Measurements from ENCODE around the gene PANX2. TPM values are rescaled to one million over a fixed set of nuclear protein-coding genes. Genes with fewer than 3 reads are reported as not detected.

The PANX2 gene
- polyA plus RNA-seq, 1 donor = 1.3 TPM

DNA sequence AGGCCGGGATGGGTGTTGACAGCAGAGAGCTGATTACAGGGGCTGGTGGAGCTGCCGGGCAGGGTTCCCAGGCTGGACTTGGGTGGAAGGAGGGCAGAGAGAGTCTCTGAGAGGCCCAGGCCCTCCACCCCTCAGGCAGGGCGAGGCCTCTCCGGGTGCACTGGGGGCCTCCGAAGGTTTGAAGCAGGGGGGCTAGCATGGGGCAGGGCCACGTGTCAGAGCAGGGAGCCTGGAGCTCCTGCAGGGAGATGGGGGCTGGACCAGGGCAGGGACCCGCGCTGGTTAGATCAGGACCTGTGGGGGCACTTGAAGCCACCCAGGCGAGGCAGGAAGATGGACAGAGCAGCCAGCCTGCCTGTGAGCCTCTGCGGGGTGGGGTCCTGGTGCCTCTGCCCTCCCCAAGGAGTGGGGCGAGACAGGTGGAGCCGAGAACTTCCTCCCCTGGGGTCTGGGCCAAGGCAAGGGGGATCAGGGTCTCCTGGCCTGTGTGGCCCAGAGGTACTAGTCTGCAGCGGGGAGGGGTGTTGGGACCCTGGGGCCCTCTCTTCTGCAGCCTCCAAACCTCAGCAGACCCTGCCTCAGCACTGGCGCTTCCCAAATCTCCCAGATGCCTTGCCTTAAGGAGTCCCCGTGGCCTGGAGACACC lies 911 bp downstream of the PANX2 start:
- no peak for DNase-seq

DNA sequence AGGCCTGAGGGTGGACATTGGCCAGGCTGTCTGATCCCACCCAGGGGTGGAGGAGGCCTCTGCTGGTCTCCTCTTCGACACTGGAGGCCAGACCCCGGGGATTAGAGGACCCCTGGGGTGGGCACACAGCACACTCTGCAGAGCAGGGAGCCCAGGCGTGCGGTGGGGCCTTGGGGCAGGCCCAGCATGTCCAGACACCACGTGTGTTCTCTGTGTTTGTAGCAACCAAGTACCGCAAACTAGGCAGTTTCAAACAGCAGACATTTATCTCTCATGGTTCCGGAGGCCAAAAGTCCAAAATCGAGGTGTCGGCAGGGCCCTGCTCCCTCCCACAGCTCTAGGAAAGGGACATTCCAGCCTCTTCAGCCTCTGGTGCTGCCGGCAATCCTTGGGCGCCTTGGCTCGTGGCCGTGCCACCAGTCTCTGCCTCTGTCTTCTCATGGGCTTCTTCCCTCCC lies 1.5 kb downstream of the PANX2 start:
- DNase-seq = no peak

- DNase-seq = no peak
Measured at GRCh38 chr22:50173311-50173982, 2.9 kb downstream of the PANX2 start.

GRCh38 chr22:50173983-50174355 lies 3.4 kb downstream of the PANX2 start:
- DNase-seq = no peak

DNA sequence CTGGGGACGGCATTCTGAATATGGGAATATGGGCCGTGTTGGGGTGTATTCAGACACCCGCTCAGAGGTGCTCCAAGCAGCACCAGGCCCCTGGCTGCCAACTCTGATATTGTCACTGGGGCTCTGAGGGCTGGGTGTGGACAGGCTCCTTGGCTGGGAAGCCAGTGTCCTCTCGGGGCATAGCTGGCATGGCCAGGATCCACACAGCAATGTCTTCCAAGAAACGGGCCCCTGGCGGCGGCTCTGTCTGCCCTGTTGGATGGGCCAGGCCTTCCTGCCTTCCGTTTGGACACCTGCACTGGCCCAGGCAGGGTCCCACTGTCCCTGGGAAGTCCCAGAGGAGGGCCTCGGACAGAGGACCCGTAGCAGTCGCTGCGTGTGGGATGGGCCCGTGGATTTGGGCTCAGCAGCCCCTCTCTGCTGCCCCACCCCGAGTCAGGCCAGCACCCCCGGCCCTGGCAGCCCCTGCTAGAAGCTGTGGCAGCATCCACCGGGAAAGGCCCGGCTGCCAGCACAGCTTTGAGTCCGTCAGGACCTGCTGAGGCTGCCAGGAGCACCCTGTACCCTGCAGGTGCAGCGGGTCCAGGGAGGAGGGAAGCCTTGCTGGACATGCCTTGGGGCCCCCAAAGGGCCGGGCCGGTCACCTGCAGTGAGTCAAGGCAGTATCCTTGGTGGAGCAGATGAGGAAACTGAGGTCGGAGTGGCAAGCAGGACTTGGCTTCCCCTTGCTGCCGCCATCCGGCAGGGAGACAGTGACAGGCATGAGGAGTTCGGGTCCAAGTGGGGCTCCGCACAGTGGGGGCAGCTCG lies 4.1 kb downstream of the PANX2 start:
- DNase-seq = no peak

DNA sequence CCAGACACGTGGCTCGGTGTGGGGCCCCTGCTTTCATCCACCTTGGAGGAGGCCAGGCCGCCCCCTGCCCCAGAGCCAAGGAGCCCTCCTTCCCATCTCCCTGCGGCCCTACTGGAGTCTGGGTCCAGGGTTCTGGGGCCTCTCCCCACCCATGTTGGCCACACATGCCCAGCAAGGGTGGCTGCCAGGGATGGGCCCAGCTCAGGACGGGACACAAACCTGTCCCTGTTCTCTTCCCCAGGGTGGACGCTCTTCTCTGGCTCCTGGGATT lies 4.6 kb downstream of the PANX2 start:
- no peak for DNase-seq

- DNase-seq = no peak
Measured at GRCh38 chr22:50175921-50176849, 5.7 kb downstream of the PANX2 start.

DNA sequence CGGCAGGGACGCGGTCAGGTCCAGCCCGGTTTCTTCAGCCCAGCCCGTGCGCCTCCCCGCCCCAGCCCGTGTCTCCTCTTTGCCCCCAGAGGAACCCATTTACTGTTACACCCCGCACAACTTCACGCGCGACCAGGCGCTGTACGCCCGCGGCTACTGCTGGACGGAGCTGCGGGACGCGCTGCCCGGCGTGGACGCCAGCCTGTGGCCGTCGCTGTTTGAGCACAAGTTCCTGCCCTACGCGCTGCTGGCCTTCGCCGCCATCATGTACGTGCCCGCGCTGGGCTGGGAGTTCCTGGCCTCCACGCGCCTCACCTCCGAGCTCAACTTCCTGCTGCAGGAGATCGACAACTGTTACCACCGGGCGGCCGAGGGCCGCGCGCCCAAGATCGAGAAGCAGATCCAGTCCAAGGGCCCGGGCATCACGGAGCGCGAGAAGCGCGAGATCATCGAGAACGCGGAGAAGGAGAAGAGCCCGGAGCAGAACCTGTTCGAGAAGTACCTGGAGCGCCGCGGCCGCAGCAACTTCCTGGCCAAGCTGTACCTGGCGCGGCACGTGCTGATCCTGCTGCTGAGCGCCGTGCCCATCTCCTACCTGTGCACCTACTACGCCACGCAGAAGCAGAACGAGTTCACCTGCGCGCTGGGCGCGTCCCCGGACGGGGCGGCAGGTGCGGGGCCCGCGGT lies 6.5 kb downstream of the PANX2 start:
- DNase-seq = no peak

- DNase-seq = no peak
Measured at GRCh38 chr22:50177537-50178470, 7.3 kb downstream of the PANX2 start.

GRCh38 chr22:50178471-50178864 lies 7.9 kb downstream of the PANX2 start:
- DNase-seq = no peak

- no peak for DNase-seq
Measured at GRCh38 chr22:50178871-50179869, 8.6 kb downstream of the PANX2 start.

GRCh38 chr22:50179937-50180726 lies 9.6 kb downstream of the PANX2 start:
- DNase-seq = no peak

DNA sequence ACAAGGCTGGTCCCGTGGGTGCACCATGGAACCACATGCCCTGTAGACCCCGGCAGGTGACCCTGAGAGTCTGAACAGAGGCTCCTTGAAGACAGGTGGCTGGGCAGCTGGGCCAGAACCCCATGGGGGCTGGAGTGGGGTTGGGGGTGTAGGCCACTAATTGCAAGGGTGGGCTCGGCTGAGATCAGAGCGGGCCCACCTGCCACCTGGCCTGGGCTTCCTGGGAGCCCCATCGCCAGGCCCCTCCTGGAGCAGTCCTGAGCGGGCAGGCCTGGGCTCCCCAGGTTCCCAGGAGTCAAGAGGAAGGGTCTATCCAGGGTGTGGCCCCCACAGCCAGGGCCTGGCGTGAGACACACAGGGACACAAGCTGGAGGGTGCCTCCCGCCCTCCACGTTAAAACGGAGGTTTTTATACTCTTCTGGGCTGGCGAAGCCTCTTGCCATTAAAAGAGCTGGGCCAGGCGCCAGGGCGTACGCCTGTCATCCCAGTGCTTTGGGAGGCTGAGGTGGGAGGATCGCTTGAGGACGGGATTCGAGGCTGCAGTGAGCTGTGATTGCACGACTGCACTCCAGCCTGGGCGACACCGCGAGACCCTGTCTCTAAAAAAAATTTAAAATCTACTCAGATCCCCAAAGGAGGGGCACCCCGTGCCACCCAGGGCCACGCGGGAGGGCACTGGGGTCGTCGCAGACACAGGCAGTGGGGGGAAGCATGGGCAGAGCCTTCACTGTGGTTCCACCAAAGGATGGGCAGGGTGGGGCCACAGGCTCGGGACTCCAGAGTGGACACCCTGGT lies 10.4 kb downstream of the PANX2 start:
- DNase-seq = no peak

GRCh38 chr22:50182176-50183081 lies 11.9 kb downstream of the PANX2 start:
- DNase-seq = no peak

DNA sequence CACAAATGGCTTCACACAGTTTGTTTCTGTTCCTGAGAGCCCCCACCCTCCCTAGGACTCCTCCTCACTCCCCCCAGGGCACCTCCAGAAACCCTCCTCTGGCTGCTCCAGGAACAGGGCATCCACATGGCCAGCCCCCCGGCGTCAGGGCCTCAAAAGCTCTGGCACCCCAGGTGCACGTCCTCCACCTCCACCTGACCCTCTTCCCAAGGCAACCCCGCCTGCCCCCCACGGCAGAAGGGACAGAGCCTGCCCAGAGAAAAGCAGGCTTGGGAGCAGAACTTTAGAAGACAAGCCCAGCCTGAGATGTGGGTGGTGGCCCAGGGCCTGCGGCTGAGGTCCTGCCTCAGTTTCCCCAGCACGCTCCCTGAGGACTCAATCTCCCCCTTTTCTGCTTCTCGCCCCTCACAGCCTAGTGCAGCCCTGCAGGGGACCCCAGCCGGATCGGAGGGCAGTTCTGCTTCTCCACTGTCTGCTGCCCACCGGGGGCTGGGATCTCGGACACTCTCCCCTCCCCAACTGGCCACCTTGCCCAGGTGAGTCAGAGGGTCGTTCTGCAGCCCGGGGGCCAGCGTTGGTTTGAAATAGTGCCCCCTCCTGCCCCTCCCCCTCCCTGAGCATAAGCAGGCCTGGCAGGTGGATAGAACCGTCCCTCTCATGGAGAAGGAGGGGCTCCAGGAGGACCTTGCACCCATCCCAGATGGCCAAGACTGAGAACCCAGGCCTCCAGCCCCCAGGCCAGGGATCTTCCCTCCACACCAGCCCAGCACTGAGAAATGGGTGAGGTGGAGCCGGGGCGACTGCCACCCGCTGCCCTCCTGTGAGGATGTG lies 12.8 kb downstream of the PANX2 start:
- no peak for DNase-seq

Data from left kidney (tissue), 2 donors.